Measurements from ENCODE around the gene ZBTB48. TPM values are rescaled to one million over a fixed set of nuclear protein-coding genes. Genes with fewer than 3 reads are reported as not detected.

The ZBTB48 gene
- total RNA-seq (ENCODE audit: low replicate concordance), result 18.3 and 28.3 TPM in 2 replicates

GRCh38 chr1:6579374-6580118 lies at the start of gene ZBTB48:
ZBTB48 (plus strand) TSS chr1:6579994; CDS start chr1:6580610, 616 bp downstream.
- Histone ChIP-seq H3F3A (ENCODE audit: low read depth) (peaks cover 12% of the 10 kb centered on the region), H2AFZ (replicated peaks) (no peak within 1 kb of the TSS), H3K4me1 (peaks cover 13% of the 10 kb centered on the region), H3K4me3 (peak within 1 kb of the TSS; percentile 82), H3K36me3 (no peaks in the 10 kb centered on the region), H3K9me3 (ENCODE audit: low read depth) (no peaks in the 10 kb centered on the region), H3K9ac (peak within 1 kb of the TSS; percentile 51), H3K4me2 (peak within 1 kb of the TSS; percentile 81), H3K27ac (no peak within 1 kb of the TSS), H3K27me3 (no peaks in the 10 kb centered on the region), H4K20me1 (ENCODE audit: low read depth) (peaks cover 15% of the 10 kb centered on the region), H3K79me2 (ENCODE audit: low read depth) (peaks cover 26% of the 10 kb centered on the region)
- peaks cover 7% of the 10 kb centered on the region for H3K27me3 Mint-ChIP-seq (ENCODE audit: insufficient read depth, low read depth)
- H3K4me3 Mint-ChIP-seq, result peak within 1 kb of the TSS; percentile 95
- H3K9me3 Mint-ChIP-seq, result no peaks in the 10 kb centered on the region
- peak within 1 kb of the TSS; percentile 87 for H3K27ac Mint-ChIP-seq
- no peaks in the 10 kb centered on the region for H3K36me3 Mint-ChIP-seq
- TF ChIP-seq CTCF (IDR thresholded peaks at IDR 0.05), result no peak
- no peak for TF ChIP-seq EZH2phosphoT487 (IDR thresholded peaks at IDR 0.05)
- no peak for TF ChIP-seq EZH2 (IDR thresholded peaks at IDR 0.05)
- peak; percentile 99 for DNase-seq (ENCODE audit: low spot score)
- H3K4me1 Mint-ChIP-seq, result peaks cover 29% of the 10 kb centered on the region

GRCh38 chr1:6530504-6531160 lies 49.2 kb upstream of the ZBTB48 start:
- no peaks in the 10 kb centered on the region for H3K9me3 Mint-ChIP-seq

GRCh38 chr1:6531996-6532395 lies 47.8 kb upstream of the ZBTB48 start:
- H3K4me3 ChIP-seq, result no peak overlapping the region
- H3K36me3 ChIP-seq, result no peaks in the 10 kb centered on the region
- no peak for DNase-seq (ENCODE audit: low spot score)
- H3K9ac ChIP-seq, result no peak overlapping the region
- H2AFZ ChIP-seq (replicated peaks), result no peak overlapping the region
- no peaks in the 10 kb centered on the region for H3K9me3 ChIP-seq (ENCODE audit: low read depth)
- H3F3A ChIP-seq (ENCODE audit: low read depth), result no peaks in the 10 kb centered on the region
- TF ChIP-seq EZH2 (IDR thresholded peaks at IDR 0.05) (no peak), EZH2phosphoT487 (IDR thresholded peaks at IDR 0.05) (no peak), CTCF (IDR thresholded peaks at IDR 0.05) (no peak)
- H3K27me3 Mint-ChIP-seq (ENCODE audit: insufficient read depth, low read depth), result no peaks in the 10 kb centered on the region
- peaks cover 4% of the 10 kb centered on the region for H3K79me2 ChIP-seq (ENCODE audit: low read depth)
- no peak overlapping the region for H3K27ac ChIP-seq
- H3K27ac Mint-ChIP-seq, result no peak overlapping the region
- no peaks in the 10 kb centered on the region for H3K4me1 Mint-ChIP-seq
- H3K4me3 Mint-ChIP-seq, result no peak overlapping the region
- no peaks in the 10 kb centered on the region for H3K4me1 ChIP-seq
- no peak overlapping the region for H3K4me2 ChIP-seq
- H4K20me1 ChIP-seq (ENCODE audit: low read depth), result peaks cover 4% of the 10 kb centered on the region
- H3K36me3 Mint-ChIP-seq, result peaks cover 23% of the 10 kb centered on the region
- H3K27me3 ChIP-seq, result no peaks in the 10 kb centered on the region
- H3K9me3 Mint-ChIP-seq, result no peaks in the 10 kb centered on the region

More at GRCh38 chr1:6530504-6531160, 49.2 kb upstream of the ZBTB48 start:
- peaks cover 3% of the 10 kb centered on the region for H3K27me3 Mint-ChIP-seq (ENCODE audit: insufficient read depth, low read depth)
- H3K4me1 Mint-ChIP-seq, result no peaks in the 10 kb centered on the region
- Histone ChIP-seq H3F3A (ENCODE audit: low read depth) (no peaks in the 10 kb centered on the region), H3K4me2 (no peak overlapping the region), H3K36me3 (no peaks in the 10 kb centered on the region), H3K27me3 (no peaks in the 10 kb centered on the region), H3K79me2 (ENCODE audit: low read depth) (peaks cover 4% of the 10 kb centered on the region), H3K4me3 (no peak overlapping the region), H3K27ac (no peak overlapping the region), H4K20me1 (ENCODE audit: low read depth) (peaks cover 4% of the 10 kb centered on the region), H3K4me1 (no peaks in the 10 kb centered on the region), H3K9ac (no peak overlapping the region), H2AFZ (replicated peaks) (no peak overlapping the region), H3K9me3 (ENCODE audit: low read depth) (no peaks in the 10 kb centered on the region)
- TF ChIP-seq EZH2 (IDR thresholded peaks at IDR 0.05) (no peak), CTCF (IDR thresholded peaks at IDR 0.05) (no peak), EZH2phosphoT487 (IDR thresholded peaks at IDR 0.05) (no peak)
- no peak overlapping the region for H3K27ac Mint-ChIP-seq
- no peak for DNase-seq (ENCODE audit: low spot score)
- no peak overlapping the region for H3K4me3 Mint-ChIP-seq
- peaks cover 28% of the 10 kb centered on the region for H3K36me3 Mint-ChIP-seq

All from neural progenitor cell (in vitro differentiated cells).